HepG2 (cell line): ENCODE data around the gene UBE2N. TPM values are rescaled to one million over a fixed set of nuclear protein-coding genes. Genes with fewer than 3 reads are reported as not detected.

Experiments
- BRCA1 ChIP-seq: sonication (generic); formaldehyde crosslinking; IDR thresholded peaks from 2 replicates; pipeline ENCODE4 v1.4.0; 2020; ENCODE audit warnings: missing genetic modification reagents
- ELF3 ChIP-seq: IDR thresholded peaks from 2 replicates; pipeline ENCODE4 v1.6.1; 2016; ENCODE audit warnings: missing genetic modification reagents, missing compliant biosample characterization
- ERF ChIP-seq: IDR thresholded peaks from 2 replicates; pipeline ENCODE4 v1.6.1; 2018; ENCODE audit warnings: missing biosample characterization, missing genetic modification reagents
- EZH2 ChIP-seq: conservative IDR thresholded peaks from 2 replicates; pipeline ENCODE4 v1.6.1; 2012; ENCODE audit warnings: mild to moderate bottlenecking, low read depth, low read length, moderate library complexity
- FOXP4 ChIP-seq: sonication (generic); formaldehyde crosslinking; IDR thresholded peaks from 2 replicates; pipeline ENCODE4 v1.4.0; 2020; ENCODE audit warnings: missing genetic modification reagents
- MAZ ChIP-seq, 2 experiments: sonication (generic) in 1 of 2; formaldehyde crosslinking in 1 of 2; IDR thresholded peaks; 2 replicates each; pipeline versions ENCODE4 v1.5.0 to v1.6.1; 2012 to 2020; ENCODE audit warnings: low read depth in 2 of 2, mild to moderate bottlenecking in 2 of 2, borderline replicate concordance in 1 of 2, improper control_type of control experiment in 1 of 2, low read length in 1 of 2, missing genetic modification reagents in 1 of 2, moderate library complexity in 1 of 2
- PCBP2 ChIP-seq: fragments of 200-400 bp; formaldehyde crosslinking; optimal IDR thresholded peaks from 2 replicates; pipeline ENCODE3; 2018; ENCODE audit warnings: low read length, low read depth; ENCODE audit not compliant: poor library complexity, severe bottlenecking
- PPARG ChIP-seq: conservative IDR thresholded peaks from 2 replicates; pipeline ENCODE4 v1.6.1; 2016; ENCODE audit warnings: missing biosample characterization, missing genetic modification reagents
- RFX1 ChIP-seq: fragments of 450-650 bp; IDR thresholded peaks from 2 replicates; pipeline ENCODE4 v1.6.1; 2017
- RFXAP ChIP-seq: sonication (generic); formaldehyde crosslinking; IDR thresholded peaks from 2 replicates; pipeline ENCODE4 v1.4.0; 2020; ENCODE audit warnings: missing genetic modification reagents, borderline replicate concordance
- TAF15 ChIP-seq: fragments of 200-400 bp; formaldehyde crosslinking; IDR thresholded peaks from one replicate; pipeline ENCODE4 v1.6.1; 2018; ENCODE audit warnings: mild to moderate bottlenecking, low read depth, low read length; ENCODE audit not compliant: poor library complexity, severe bottlenecking
- TSC22D2 ChIP-seq: sonication (generic); formaldehyde crosslinking; IDR thresholded peaks from 2 replicates; pipeline ENCODE4 v1.5.1; 2020; ENCODE audit warnings: missing genetic modification reagents, mild to moderate bottlenecking, borderline replicate concordance
- ZBTB49 ChIP-seq: sonication (generic); formaldehyde crosslinking; IDR thresholded peaks from 2 replicates; pipeline ENCODE4 v1.4.0; 2020; ENCODE audit warnings: missing genetic modification reagents, borderline replicate concordance
- ZGPAT ChIP-seq: IDR thresholded peaks from 2 replicates; pipeline ENCODE4 v1.6.1; 2016; ENCODE audit warnings: mild to moderate bottlenecking
- ZNF124 ChIP-seq: sonication (generic); formaldehyde crosslinking; IDR thresholded peaks from 2 replicates; pipeline ENCODE4 v1.4.0; 2020; ENCODE audit warnings: missing genetic modification reagents
- ZNF326 ChIP-seq: sonication (generic); formaldehyde crosslinking; IDR thresholded peaks from 2 replicates; pipeline ENCODE4 v1.4.0; 2020; ENCODE audit warnings: missing genetic modification reagents, borderline replicate concordance
- ZNF503 ChIP-seq: sonication (generic); formaldehyde crosslinking; IDR thresholded peaks from 2 replicates; pipeline ENCODE4 v1.4.0; 2020; ENCODE audit warnings: missing genetic modification reagents
- ZNF614 ChIP-seq: IDR thresholded peaks from 2 replicates; pipeline ENCODE4 v1.6.1; 2018; ENCODE audit warnings: missing biosample characterization, missing genetic modification reagents, inconsistent platforms, borderline replicate concordance
- ZNF644 ChIP-seq: IDR thresholded peaks from 2 replicates; pipeline ENCODE4 v1.6.1; 2016; ENCODE audit warnings: low read depth
- polyA plus RNA-seq, 8 experiments: library from polyadenylated mRNA; depleted of rRNA in 3 of 8; stranded (reverse) in 7 of 8; unstranded in 1 of 8; fragments of >200 nt; fragmentation: Illumina TruSeq in 4 of 8; extraction: Trizol in 4 of 8; gene quantifications; 2 replicates each; pipeline versions ENCODE4 v1.2.1 to v1.2.3, GENCODE V29; 2011 to 2016; ENCODE audit warnings: low read depth in 4 of 8, missing spikeins in 1 of 8, mixed read lengths in 1 of 8; ENCODE audit not compliant: insufficient read depth in 1 of 8
- total RNA-seq, 5 experiments: library from RNA; depleted of rRNA; stranded (reverse); fragments of >200 nt; fragmentation: Illumina TruSeq; extraction: Trizol; gene quantifications; 2 replicates each; pipeline ENCODE4 v1.2.3, GENCODE V29; 2016; ENCODE audit warnings: low read depth in 1 of 5

UBE2N gene
- total and polyA plus RNA-seq, 2 of the 13 experiments (the other 11 are each of a cell fraction or from before 2014, with no cell fraction given): 188 to 197 TPM

- TF ChIP-seq FOXP4 (CRISPR knock-in tag) (no peak), EZH2 (no peak), ZNF503 (CRISPR knock-in tag) (0 out of 2 replicates have a peak, but pooled peaks have one; percentile 33), ELF3 (CRISPR knock-in tag) (0 out of 2 replicates have a peak, but pooled peaks have one; percentile 12), BRCA1 (CRISPR knock-in tag) (no peak), MAZ (IDR thresholded peaks at IDR 0.05; ENCODE audit: borderline replicate concordance, low read depth, low read length) (no peak), MAZ (CRISPR knock-in tag; IDR thresholded peaks at IDR 0.05; ENCODE audit: low read depth) (no peak), ZNF644 (no peak), PPARG (CRISPR knock-in tag) (no peak), TAF15 (no peak), ZNF124 (CRISPR knock-in tag) (no peak), ZBTB49 (CRISPR knock-in tag) (no peak), RFXAP (CRISPR knock-in tag) (no peak), ZNF326 (CRISPR knock-in tag) (no peak), TSC22D2 (CRISPR knock-in tag) (no peak), PCBP2 (no peak), ZNF614 (CRISPR knock-in tag) (no peak), ZGPAT (CRISPR knock-in tag) (no peak), RFX1 (no peak), ERF (no peak)
Observed at GRCh38 chr12:93448796-93449195, 7.0 kb upstream of the UBE2N start (continued).
